ENCODE data around the gene TPGS1.

The TPGS1 gene

DNA sequence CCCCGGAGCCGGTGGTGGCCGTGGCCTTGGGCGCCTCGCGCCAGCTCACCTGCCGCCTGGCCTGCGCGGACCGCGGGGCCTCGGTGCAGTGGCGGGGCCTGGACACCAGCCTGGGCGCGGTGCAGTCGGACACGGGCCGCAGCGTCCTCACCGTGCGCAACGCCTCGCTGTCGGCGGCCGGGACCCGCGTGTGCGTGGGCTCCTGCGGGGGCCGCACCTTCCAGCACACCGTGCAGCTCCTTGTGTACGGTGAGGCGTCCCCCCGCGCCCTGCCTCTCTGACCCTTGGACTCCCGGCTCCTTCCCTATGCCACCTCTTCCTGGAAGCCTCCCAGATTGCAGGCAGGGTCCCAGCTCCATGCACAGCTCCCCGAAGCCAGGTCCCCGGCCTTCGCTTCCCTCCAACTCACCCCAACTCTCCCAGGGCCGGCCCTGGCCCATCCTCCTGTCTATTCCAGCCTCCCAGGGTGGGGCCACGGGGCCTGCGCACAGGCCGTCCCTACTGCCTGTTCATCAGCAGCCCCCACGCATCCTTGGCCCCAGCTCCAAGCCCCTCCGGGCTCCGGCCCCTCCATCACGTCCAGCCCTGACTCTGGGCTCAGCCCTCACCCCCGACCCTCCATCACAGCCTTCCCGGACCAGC is 9.3 kb upstream of the TPGS1 start:
- H3K4me3 ChIP-seq (IDR thresholded peaks at IDR 0.05; ENCODE audit: insufficient read depth, low read depth, low read length): no peak overlapping the region
- no peak overlapping the region for H3K27ac ChIP-seq

DNA sequence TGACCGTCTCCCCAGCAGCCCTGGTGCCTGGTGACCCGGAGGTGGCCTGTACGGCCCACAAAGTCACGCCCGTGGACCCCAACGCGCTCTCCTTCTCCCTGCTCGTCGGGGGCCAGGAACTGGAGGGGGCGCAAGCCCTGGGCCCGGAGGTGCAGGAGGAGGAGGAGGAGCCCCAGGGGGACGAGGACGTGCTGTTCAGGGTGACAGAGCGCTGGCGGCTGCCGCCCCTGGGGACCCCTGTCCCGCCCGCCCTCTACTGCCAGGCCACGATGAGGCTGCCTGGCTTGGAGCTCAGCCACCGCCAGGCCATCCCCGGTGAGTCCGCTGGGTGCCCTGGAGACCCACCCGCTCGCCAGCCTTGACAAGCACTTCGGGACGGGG is 8.8 kb upstream of the TPGS1 start:
- Histone ChIP-seq H3K9ac (no peak overlapping the region), H3K4me2 (no peak overlapping the region), H2AFZ (ENCODE audit: low read depth) (no peak overlapping the region), H3K4me1 (ENCODE audit: low read depth, poor library complexity, severe bottlenecking) (no peaks in the 10 kb centered on the region), H4K20me1 (ENCODE audit: insufficient read depth) (no peaks in the 10 kb centered on the region), H3K79me2 (ENCODE audit: insufficient read depth, low read depth) (no peaks in the 10 kb centered on the region), H3K27ac (no peak overlapping the region), H3K4me3 (IDR thresholded peaks at IDR 0.05; ENCODE audit: insufficient read depth, low read depth, low read length) (no peak overlapping the region), H3K36me3 (ENCODE audit: insufficient read depth) (no peaks in the 10 kb centered on the region), H3K27me3 (ENCODE audit: insufficient read depth, low read depth) (peaks cover 29% of the 10 kb centered on the region; the same call in 1 of the 2 replicates)
- TF ChIP-seq, protein P1, sequence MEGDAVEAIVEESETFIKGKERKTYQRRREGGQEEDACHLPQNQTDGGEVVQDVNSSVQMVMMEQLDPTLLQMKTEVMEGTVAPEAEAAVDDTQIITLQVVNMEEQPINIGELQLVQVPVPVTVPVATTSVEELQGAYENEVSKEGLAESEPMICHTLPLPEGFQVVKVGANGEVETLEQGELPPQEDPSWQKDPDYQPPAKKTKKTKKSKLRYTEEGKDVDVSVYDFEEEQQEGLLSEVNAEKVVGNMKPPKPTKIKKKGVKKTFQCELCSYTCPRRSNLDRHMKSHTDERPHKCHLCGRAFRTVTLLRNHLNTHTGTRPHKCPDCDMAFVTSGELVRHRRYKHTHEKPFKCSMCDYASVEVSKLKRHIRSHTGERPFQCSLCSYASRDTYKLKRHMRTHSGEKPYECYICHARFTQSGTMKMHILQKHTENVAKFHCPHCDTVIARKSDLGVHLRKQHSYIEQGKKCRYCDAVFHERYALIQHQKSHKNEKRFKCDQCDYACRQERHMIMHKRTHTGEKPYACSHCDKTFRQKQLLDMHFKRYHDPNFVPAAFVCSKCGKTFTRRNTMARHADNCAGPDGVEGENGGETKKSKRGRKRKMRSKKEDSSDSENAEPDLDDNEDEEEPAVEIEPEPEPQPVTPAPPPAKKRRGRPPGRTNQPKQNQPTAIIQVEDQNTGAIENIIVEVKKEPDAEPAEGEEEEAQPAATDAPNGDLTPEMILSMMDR (conservative IDR thresholded peaks at IDR 0.05; ENCODE audit: low read depth, low read length): no peak

More for the DNA sequence above, 9.3 kb upstream of the TPGS1 start:
- Histone ChIP-seq H3K9ac (no peak overlapping the region), H3K36me3 (ENCODE audit: insufficient read depth) (no peaks in the 10 kb centered on the region), H3K27me3 (ENCODE audit: insufficient read depth, low read depth) (peaks cover 27% of the 10 kb centered on the region; the same call in 1 of the 2 replicates), H4K20me1 (ENCODE audit: insufficient read depth) (no peaks in the 10 kb centered on the region), H3K4me2 (no peak overlapping the region), H3K4me1 (ENCODE audit: low read depth, poor library complexity, severe bottlenecking) (no peaks in the 10 kb centered on the region), H2AFZ (ENCODE audit: low read depth) (no peak overlapping the region), H3K79me2 (ENCODE audit: insufficient read depth, low read depth) (no peaks in the 10 kb centered on the region)
- TF ChIP-seq, protein P1 (conservative IDR thresholded peaks at IDR 0.05; ENCODE audit: low read depth, low read length): no peak

DNA sequence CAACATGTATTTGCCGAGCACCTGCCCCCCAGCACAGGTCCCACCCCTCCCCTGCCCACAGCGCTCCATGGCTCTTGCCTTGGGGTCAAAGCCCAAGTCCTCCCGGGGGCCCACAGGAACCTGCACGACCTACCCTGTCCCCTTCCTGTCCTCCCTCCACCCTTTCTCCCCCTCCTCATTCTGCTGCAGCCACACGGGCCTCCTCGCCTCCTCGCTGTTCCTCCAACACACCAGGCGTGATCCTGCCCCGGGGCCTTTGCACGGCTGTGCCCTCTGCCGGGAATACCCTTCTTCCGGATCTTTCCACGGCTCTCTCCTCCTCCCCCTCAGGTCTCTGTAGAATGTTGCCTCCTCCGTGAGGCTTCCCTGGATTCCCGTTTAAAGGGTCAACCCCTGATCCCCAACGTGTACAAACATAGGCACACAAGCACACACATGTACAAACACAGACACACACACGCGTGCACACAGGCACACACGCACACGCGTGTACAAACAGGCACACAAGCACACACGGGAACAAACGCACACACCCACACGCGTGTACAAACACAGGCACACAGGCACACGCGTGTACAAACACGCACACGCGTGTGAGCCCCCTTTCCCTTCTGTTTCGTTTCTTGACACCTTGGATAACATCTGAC is 8.2 kb upstream of the TPGS1 start:
- TF ChIP-seq, protein P1 (conservative IDR thresholded peaks at IDR 0.05; ENCODE audit: low read depth, low read length): no peak
- Histone ChIP-seq H3K4me3 (IDR thresholded peaks at IDR 0.05; ENCODE audit: insufficient read depth, low read depth, low read length) (no peak overlapping the region), H3K79me2 (ENCODE audit: insufficient read depth, low read depth) (no peaks in the 10 kb centered on the region), H3K4me2 (no peak overlapping the region), H3K4me1 (ENCODE audit: low read depth, poor library complexity, severe bottlenecking) (no peaks in the 10 kb centered on the region), H3K27ac (no peak overlapping the region), H3K9ac (no peak overlapping the region), H2AFZ (ENCODE audit: low read depth) (no peak overlapping the region), H3K27me3 (ENCODE audit: insufficient read depth, low read depth) (peaks cover 29% of the 10 kb centered on the region; the same call in 1 of the 2 replicates), H3K36me3 (ENCODE audit: insufficient read depth) (no peaks in the 10 kb centered on the region), H4K20me1 (ENCODE audit: insufficient read depth) (no peaks in the 10 kb centered on the region)

DNA sequence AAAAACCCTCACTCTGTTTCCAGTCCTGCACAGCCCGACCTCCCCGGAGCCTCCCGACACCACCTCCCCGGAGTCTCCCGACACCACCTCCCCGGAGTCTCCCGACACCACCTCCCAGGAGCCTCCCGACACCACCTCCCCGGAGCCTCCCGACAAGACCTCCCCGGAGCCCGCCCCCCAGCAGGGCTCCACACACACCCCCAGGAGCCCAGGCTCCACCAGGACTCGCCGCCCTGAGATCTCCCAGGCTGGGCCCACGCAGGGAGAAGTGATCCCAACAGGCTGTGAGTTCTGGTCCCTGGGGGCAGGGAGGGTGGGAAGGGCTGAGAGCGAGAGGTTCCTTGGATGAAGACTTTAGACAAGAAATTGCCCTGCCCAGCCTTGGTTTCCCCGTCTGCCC is 5.7 kb upstream of the TPGS1 start:
- Histone ChIP-seq H4K20me1 (ENCODE audit: insufficient read depth) (no peaks in the 10 kb centered on the region), H3K4me3 (IDR thresholded peaks at IDR 0.05; ENCODE audit: insufficient read depth, low read depth, low read length) (no peak overlapping the region), H2AFZ (ENCODE audit: low read depth) (no peak overlapping the region), H3K9ac (no peak overlapping the region), H3K27ac (no peak overlapping the region), H3K4me2 (no peak overlapping the region), H3K4me1 (ENCODE audit: low read depth, poor library complexity, severe bottlenecking) (peaks cover 10% of the 10 kb centered on the region), H3K27me3 (ENCODE audit: insufficient read depth, low read depth) (peaks cover 29% of the 10 kb centered on the region; the same call in 1 of the 2 replicates), H3K36me3 (ENCODE audit: insufficient read depth) (no peaks in the 10 kb centered on the region), H3K79me2 (ENCODE audit: insufficient read depth, low read depth) (no peaks in the 10 kb centered on the region)
- TF ChIP-seq, protein P1 (conservative IDR thresholded peaks at IDR 0.05; ENCODE audit: low read depth, low read length): no peak

All from KMS-11 (cell line).